Stimulated activated effector memory CD8-positive, alpha-beta T cell treated with anti-CD3 and anti-CD28 coated beads, Interleukin-12 subunit alpha, Interleukin-12 subunit beta, amount 100 ng/mL, for 72 hours (primary cell): ENCODE measurements around the gene XPO1.

Experiments used
- ATAC-seq: fragments of 150-1000 bp; cut with Tn5 transposase; 2 replicates; pipeline ENCODE4 v1.10.0; 2021
- DNase-seq, 2 donors: peaks; one replicate each; pipeline ENCODE4 v3.0.0; 2021 to 2022; ENCODE audit warnings: low spot score in 2 of 2
- H3K27ac Mint-ChIP-seq: one replicate; pipeline ENCODE4 v1.8.0; 2022; ENCODE audit warnings: mild to moderate bottlenecking, mixed read lengths
- H3K36me3 Mint-ChIP-seq: one replicate; pipeline ENCODE4 v1.8.0; 2022; ENCODE audit warnings: mild to moderate bottlenecking, mixed read lengths
- H3K4me1 Mint-ChIP-seq: one replicate; pipeline ENCODE4 v1.8.0; 2022; ENCODE audit warnings: mixed read lengths
- H3K4me3 Mint-ChIP-seq: one replicate; pipeline ENCODE4 v1.8.0; 2022; ENCODE audit warnings: mild to moderate bottlenecking, mixed read lengths
- H3K9me3 Mint-ChIP-seq: one replicate; pipeline ENCODE4 v1.8.0; 2022; ENCODE audit warnings: mixed read lengths

The XPO1 gene

GRCh38 chr2:61435291-61435690, 102.9 kb downstream of the XPO1 start:
- no peak overlapping the region for H3K4me3 Mint-ChIP-seq
- ATAC-seq (no peak), DNase-seq (no peak)
- H3K4me1 Mint-ChIP-seq: peaks cover 75% of the 10 kb centered on the region
- peaks cover 4% of the 10 kb centered on the region for H3K36me3 Mint-ChIP-seq
- peaks cover 4% of the 10 kb centered on the region for H3K9me3 Mint-ChIP-seq
- H3K27ac Mint-ChIP-seq: no peak overlapping the region

DNA sequence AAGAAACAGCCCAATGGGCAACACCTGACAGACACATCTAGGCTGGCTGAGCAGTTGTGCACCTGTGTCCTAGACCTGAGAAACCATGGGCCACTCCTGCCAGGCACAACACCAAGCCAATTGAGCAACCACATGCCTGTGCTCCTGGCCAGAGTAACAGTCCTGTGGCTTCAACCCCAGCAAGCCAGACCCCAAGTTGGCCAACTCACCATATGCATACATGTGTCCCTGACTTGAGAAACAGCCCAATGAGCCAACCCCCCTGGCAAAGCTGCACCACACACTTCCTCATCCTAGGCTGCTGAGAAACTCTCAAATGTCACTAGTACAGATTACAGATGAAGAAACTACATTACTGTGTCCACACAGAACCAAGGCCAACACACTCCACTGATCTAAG, 103.8 kb downstream of the XPO1 start:
- peak; percentile 19 for ATAC-seq
- peaks cover 65% of the 10 kb centered on the region for H3K4me1 Mint-ChIP-seq

DNA sequence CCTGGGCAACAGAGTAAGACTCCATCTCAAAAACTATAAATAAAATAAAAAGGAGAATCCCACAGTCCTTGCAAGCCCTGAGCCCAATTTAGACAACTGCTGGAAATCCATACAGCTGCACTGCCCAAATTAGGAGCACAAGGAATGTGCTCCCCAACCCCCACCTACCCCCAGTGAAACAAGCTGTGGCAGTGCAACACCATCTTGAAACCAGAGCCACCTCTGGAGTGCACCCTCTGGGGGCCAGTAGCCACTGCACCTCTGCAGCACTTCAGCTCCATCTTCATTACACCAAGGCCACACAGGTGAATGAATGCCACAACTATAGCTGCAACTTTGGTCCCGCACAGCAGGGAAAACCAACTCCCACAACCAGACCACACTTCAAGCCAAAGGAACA, 104.5 kb downstream of the XPO1 start:
- Mint-ChIP-seq H3K9me3 (peaks cover 4% of the 10 kb centered on the region), H3K36me3 (peaks cover 4% of the 10 kb centered on the region), H3K4me3 (no peak overlapping the region), H3K27ac (peak overlapping the region; percentile 35), H3K4me1 (peaks cover 61% of the 10 kb centered on the region)
- DNase-seq: no peak
- ATAC-seq: no peak

More for the DNA sequence above, 103.8 kb downstream of the XPO1 start:
- Mint-ChIP-seq H3K36me3 (peaks cover 4% of the 10 kb centered on the region), H3K27ac (peak overlapping the region; percentile 35), H3K9me3 (peaks cover 4% of the 10 kb centered on the region), H3K4me3 (no peak overlapping the region)
- DNase-seq: no peak

DNA sequence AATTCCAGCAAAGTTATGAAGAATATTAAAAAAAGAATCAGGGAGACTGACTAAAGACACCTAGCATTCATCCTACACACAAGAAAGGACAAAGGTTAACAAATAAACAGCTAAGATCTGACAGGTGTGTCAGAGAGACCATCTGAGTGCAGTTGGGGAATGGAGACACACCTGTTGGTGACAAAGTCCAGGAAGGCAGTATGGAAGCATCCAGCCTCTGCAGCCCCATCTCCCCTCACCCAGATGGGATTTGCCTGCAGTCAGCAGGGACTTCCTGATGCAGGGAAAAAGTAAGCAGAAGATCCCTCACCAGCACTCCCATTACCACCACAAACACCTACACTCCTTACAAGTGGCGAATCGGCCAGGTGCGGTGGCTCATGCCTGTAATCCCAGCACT, 105.2 kb downstream of the XPO1 start:
- H3K9me3 Mint-ChIP-seq: peaks cover 4% of the 10 kb centered on the region
- peaks cover 62% of the 10 kb centered on the region for H3K4me1 Mint-ChIP-seq
- DNase-seq (no peak), ATAC-seq (no peak)
- H3K27ac Mint-ChIP-seq: peak overlapping the region; percentile 1
- peaks cover 4% of the 10 kb centered on the region for H3K36me3 Mint-ChIP-seq
- H3K4me3 Mint-ChIP-seq: no peak overlapping the region

GRCh38 chr2:61431345-61431744, 106.8 kb downstream of the XPO1 start:
- DNase-seq: no peak
- ATAC-seq: no peak
- Mint-ChIP-seq H3K27ac (no peak overlapping the region), H3K9me3 (no peaks in the 10 kb centered on the region), H3K4me1 (peaks cover 56% of the 10 kb centered on the region), H3K4me3 (no peak overlapping the region), H3K36me3 (peaks cover 4% of the 10 kb centered on the region)
